ENCODE results near the gene DAB2. TPM values are rescaled to one million over a fixed set of nuclear protein-coding genes. Genes with fewer than 3 reads are reported as not detected.

The DAB2 gene
- total and polyA plus RNA-seq, 2 of the 8 experiments (the other 6 are each of a cell fraction or from before 2014, with no cell fraction given), result 2.6 to 4.9 TPM

DNA sequence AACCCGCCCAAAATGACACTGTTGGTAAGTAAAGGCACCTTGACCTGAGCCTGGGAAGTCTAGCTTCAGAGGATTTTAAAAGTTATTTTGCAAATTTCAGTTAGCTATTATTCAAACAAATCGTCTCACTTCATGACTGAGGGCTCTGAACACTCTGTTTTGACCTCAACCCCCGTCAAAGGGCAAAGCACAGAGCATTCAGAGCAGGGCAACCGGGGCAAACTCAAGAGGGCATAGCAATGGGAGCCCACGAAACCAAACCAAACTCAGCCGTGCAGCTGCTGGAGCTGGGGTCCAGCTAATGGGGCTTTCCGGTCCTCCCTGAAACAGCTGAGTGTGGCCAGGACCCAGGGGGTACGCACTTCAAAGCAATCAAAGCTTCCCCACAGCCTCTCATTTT is 62.1 kb downstream of the DAB2 start:
- Histone ChIP-seq H3K4me3 (ENCODE audit: extremely low read depth in 1 of 4, insufficient read depth in 2 of 4, low read depth in 3 of 4, low read length in 4 of 4) (no peak overlapping the region), H3K27ac (ENCODE audit: low read depth, low read length) (no peak overlapping the region), H3K27me3 (replicated peaks in 1 of 4; ENCODE audit: control insufficient read depth in 3 of 4, extremely low read depth in 1 of 4, insufficient read depth in 3 of 4, low read length in 3 of 4) (no peaks in the 10 kb centered on the region), H3K56ac (replicated peaks; ENCODE audit: insufficient read length, low read depth, low read length) (no peak overlapping the region), H2BK5ac (ENCODE audit: low read depth, low read length) (no peak overlapping the region), H2BK15ac (ENCODE audit: low read length) (no peak overlapping the region), H4K5ac (ENCODE audit: insufficient read length, low read depth, low read length) (no peak overlapping the region), H3K9ac (replicated peaks in 1 of 4; ENCODE audit: extremely low read depth in 1 of 4, low read depth in 3 of 4, low read length in 3 of 4) (no peak overlapping the region), H3K23ac (ENCODE audit: insufficient read length) (no peak overlapping the region), H3K18ac (ENCODE audit: extremely low read depth, low read length) (no peak overlapping the region), H2AK5ac (ENCODE audit: low read depth, low read length) (no peak overlapping the region), H3K4ac (replicated peaks; ENCODE audit: insufficient read length, low read depth, low read length) (no peak overlapping the region), H3K36me3 (ENCODE audit: control insufficient read depth in 2 of 4, insufficient read depth in 4 of 4, low read length in 3 of 4) (no peaks in the 10 kb centered on the region), H3K79me1 (ENCODE audit: low read depth, low read length) (no peaks in the 10 kb centered on the region), H4K20me1 (replicated peaks in 1 of 2; ENCODE audit: control insufficient read depth in 1 of 2, insufficient read depth in 2 of 2, low read length in 2 of 2) (no peaks in the 10 kb centered on the region), H3K4me2 (ENCODE audit: insufficient read depth in 1 of 2, low read depth in 2 of 2, low read length in 2 of 2) (no peak overlapping the region), H3K9me3 (ENCODE audit: insufficient read depth in 2 of 2, low read depth in 1 of 2, low read length in 1 of 2) (no peaks in the 10 kb centered on the region), H4K8ac (ENCODE audit: extremely low read depth, insufficient read depth, low read length) (no peak overlapping the region), H3K79me2 (ENCODE audit: control insufficient read depth in 1 of 2, insufficient read depth in 2 of 2, low read length in 2 of 2) (no peaks in the 10 kb centered on the region), H3K4me1 (replicated peaks in 1 of 4; ENCODE audit: control insufficient read depth in 3 of 4, insufficient read depth in 4 of 4, low read length in 3 of 4) (peaks cover 0 to 10% (median 2%) of the 10 kb centered on the region in 4 experiments; a peak in 3 of 7 replicates), H2BK120ac (replicated peaks; ENCODE audit: low read depth, low read length) (no peak overlapping the region), H2BK20ac (ENCODE audit: low read length) (no peak overlapping the region), H3K14ac (ENCODE audit: insufficient read length) (no peak overlapping the region), H2AFZ (ENCODE audit: low read length) (no peak overlapping the region), H2BK12ac (ENCODE audit: low read depth, low read length) (no peak overlapping the region), H3K23me2 (ENCODE audit: low read depth, low read length) (no peaks in the 10 kb centered on the region), H4K91ac (replicated peaks; ENCODE audit: insufficient read length, low read length) (no peak overlapping the region)
- FAIRE-seq (no peak), DNase-seq (ENCODE audit: low read depth in 1 of 2, low spot score in 2 of 2) (no peak)
- POLR2A ChIA-PET (ENCODE audit: partially characterized antibody), result no interaction called here
- WGBS, 2 experiments (ENCODE audit: extremely low coverage in 1 of 2, insufficient coverage in 1 of 2, insufficient read length in 1 of 2, insufficient replicate concordance in 2 of 2, low coverage in 1 of 2, low lambda C conversion rate in 2 of 2, missing lambda C conversion rate in 1 of 2), result 86% methylated on average over 8 of the region's 8 CpGs; no CpG with 5 or more reads in 1 of the 2 experiments
- CTCF ChIA-PET (ENCODE audit: partially characterized antibody), result interaction anchor here (0.6 to 3.6 kb wide), 2 partner anchors 14 to 154 kb away, joined by 3 to 26 read pairs; no protein-coding TSS in a partner anchor
- no peak for TF ChIP-seq BRCA1 (IDR thresholded peaks at IDR 0.05; ENCODE audit: low read depth, low read length)
- no peak for TF ChIP-seq SIRT6 (IDR thresholded peaks at IDR 0.05; ENCODE audit: low read length)
- no peak for TF ChIP-seq ASH2L (IDR thresholded peaks at IDR 0.05; ENCODE audit: low read length)
- TF ChIP-seq CBX8 (IDR thresholded peaks at IDR 0.05; ENCODE audit: borderline replicate concordance, low read depth, low read length), result no peak
- TF ChIP-seq GTF2F1 (IDR thresholded peaks at IDR 0.05; ENCODE audit: borderline replicate concordance, low read depth, low read length), result no peak
- TF ChIP-seq CHD1 (IDR thresholded peaks at IDR 0.05; ENCODE audit: low read depth, low read length), result no peak
- TF ChIP-seq RXRA (IDR thresholded peaks at IDR 0.05; ENCODE audit: insufficient read depth, low read depth, low read length), result no peak
- TF ChIP-seq BACH1 (IDR thresholded peaks at IDR 0.05; ENCODE audit: low read length), result no peak
- TF ChIP-seq, protein P1, sequence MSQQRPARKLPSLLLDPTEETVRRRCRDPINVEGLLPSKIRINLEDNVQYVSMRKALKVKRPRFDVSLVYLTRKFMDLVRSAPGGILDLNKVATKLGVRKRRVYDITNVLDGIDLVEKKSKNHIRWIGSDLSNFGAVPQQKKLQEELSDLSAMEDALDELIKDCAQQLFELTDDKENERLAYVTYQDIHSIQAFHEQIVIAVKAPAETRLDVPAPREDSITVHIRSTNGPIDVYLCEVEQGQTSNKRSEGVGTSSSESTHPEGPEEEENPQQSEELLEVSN (IDR thresholded peaks at IDR 0.05), result no peak
- TF ChIP-seq EGR1 (IDR thresholded peaks at IDR 0.05; ENCODE audit: borderline replicate concordance, low read depth, low read length), result no peak
- TF ChIP-seq SAP30 (IDR thresholded peaks at IDR 0.05; ENCODE audit: insufficient read depth, insufficient replicate concordance, low read length), result no peak
- no peak for TF ChIP-seq SP4 (IDR thresholded peaks at IDR 0.05; ENCODE audit: low read length)
- TF ChIP-seq SP1 (IDR thresholded peaks at IDR 0.05; ENCODE audit: low read depth, low read length), result no peak
- no peak for TF ChIP-seq POU5F1 (IDR thresholded peaks at IDR 0.05; ENCODE audit: low read depth, low read length)
- no peak for TF ChIP-seq SUZ12 (IDR thresholded peaks at IDR 0.05; ENCODE audit: low read length)
- no peak for TF ChIP-seq TCF12 (IDR thresholded peaks at IDR 0.05; ENCODE audit: low read depth, low read length)
